Ascending aorta (tissue), 2 donors: ENCODE measurements around the gene LRP1-AS. TPM values are rescaled to one million over a fixed set of nuclear protein-coding genes. Genes with fewer than 3 reads are reported as not detected.
A peak's percentile ranks its signal among the peaks of the same experiment; 100 is the strongest.

Experiments used
- DNase-seq, 2 donors: peaks; one replicate each; pipeline ENCODE4 v3.0.0-alpha.2; 2019; ENCODE audit warnings: low spot score in 2 of 2
- H3K27ac ChIP-seq, 2 donors: fragments of 200-600 bp; sonication (generic); one replicate each; pipeline ENCODE4 v1.5.1; 2016 to 2017; ENCODE audit warnings: mild to moderate bottlenecking in 1 of 2
- H3K27me3 ChIP-seq: fragments of 200-600 bp; sonication (generic); one replicate; pipeline ENCODE4 v1.5.1; 2017
- H3K36me3 ChIP-seq, 2 donors: fragments of 200-600 bp; sonication (generic); one replicate each; pipeline ENCODE4 v1.5.1; 2016
- H3K4me1 ChIP-seq, 2 donors: fragments of 200-600 bp; sonication (generic); one replicate each; pipeline ENCODE4 v1.5.1; 2016 to 2017; ENCODE audit warnings: mild to moderate bottlenecking in 1 of 2
- H3K4me3 ChIP-seq, 2 donors: fragments of 200-600 bp; sonication (generic); one replicate each; pipeline ENCODE4 v1.5.1; 2016 to 2017; ENCODE audit warnings: mild to moderate bottlenecking in 1 of 2
- H3K9me3 ChIP-seq, 2 donors: fragments of 200-600 bp; sonication (generic); one replicate each; pipeline ENCODE4 v1.5.1; 2016
- intact Hi-C: fragments of 100-400 bp; cut with DNase I; formaldehyde crosslinking; loops from one replicate; pipeline ENCODE4 v1.15.1; 2023
- total RNA-seq: library from RNA; depleted of rRNA; stranded (reverse); fragments of >200 nt; gene quantifications from one replicate; pipeline ENCODE4 v1.1.0, GENCODE V29; 2016
- TF ChIP-seq, protein P1 (sequence below), 3 experiments: fragments of 200-600 bp in 2 of 3; fragments of 450-650 bp in 1 of 3; sonication (generic) in 2 of 3; IDR thresholded peaks; one replicate each; pipeline ENCODE4 v1.5.1; 2016 to 2019; ENCODE audit warnings: antibody characterized with exemption in 3 of 3, mild to moderate bottlenecking in 1 of 3, moderate library complexity in 1 of 3

Gene LRP1-AS
- total RNA-seq, 1 donor from 2014 or later, result not detected

GRCh38 chr12:57182918-57183575 is 35.6 kb upstream of the LRP1-AS start:
- Histone ChIP-seq H3K27me3 (no peaks in the 10 kb centered on the region), H3K4me1 (no peaks in the 10 kb centered on the region), H3K36me3 (peaks cover 90 to 91% of the 10 kb centered on the region in 2 donors), H3K4me3 (no peak overlapping the region), H3K9me3 (no peaks in the 10 kb centered on the region), H3K27ac (no peak overlapping the region)
- intact Hi-C loops, result loop anchor here (2.0 kb wide), 1 partner anchor 114 kb away; no protein-coding TSS in a partner anchor
- DNase-seq, result peak in 1 of 2 donors; percentile 82
- TF ChIP-seq, protein P1, sequence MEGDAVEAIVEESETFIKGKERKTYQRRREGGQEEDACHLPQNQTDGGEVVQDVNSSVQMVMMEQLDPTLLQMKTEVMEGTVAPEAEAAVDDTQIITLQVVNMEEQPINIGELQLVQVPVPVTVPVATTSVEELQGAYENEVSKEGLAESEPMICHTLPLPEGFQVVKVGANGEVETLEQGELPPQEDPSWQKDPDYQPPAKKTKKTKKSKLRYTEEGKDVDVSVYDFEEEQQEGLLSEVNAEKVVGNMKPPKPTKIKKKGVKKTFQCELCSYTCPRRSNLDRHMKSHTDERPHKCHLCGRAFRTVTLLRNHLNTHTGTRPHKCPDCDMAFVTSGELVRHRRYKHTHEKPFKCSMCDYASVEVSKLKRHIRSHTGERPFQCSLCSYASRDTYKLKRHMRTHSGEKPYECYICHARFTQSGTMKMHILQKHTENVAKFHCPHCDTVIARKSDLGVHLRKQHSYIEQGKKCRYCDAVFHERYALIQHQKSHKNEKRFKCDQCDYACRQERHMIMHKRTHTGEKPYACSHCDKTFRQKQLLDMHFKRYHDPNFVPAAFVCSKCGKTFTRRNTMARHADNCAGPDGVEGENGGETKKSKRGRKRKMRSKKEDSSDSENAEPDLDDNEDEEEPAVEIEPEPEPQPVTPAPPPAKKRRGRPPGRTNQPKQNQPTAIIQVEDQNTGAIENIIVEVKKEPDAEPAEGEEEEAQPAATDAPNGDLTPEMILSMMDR (IDR thresholded peaks at IDR 0.05), result peak; percentile 86 to 91 (median 88)

GRCh38 chr12:57181561-57182155 is 34.2 kb upstream of the LRP1-AS start:
- TF ChIP-seq, protein P1 (IDR thresholded peaks at IDR 0.05), result no peak
- Histone ChIP-seq H3K4me1 (no peaks in the 10 kb centered on the region), H3K36me3 (peaks cover 90 to 91% of the 10 kb centered on the region in 2 donors), H3K27me3 (no peaks in the 10 kb centered on the region), H3K9me3 (no peaks in the 10 kb centered on the region), H3K27ac (no peak overlapping the region), H3K4me3 (no peak overlapping the region)
- intact Hi-C loops, result loop anchor here (2.0 kb wide), 1 partner anchor 113 kb away; no protein-coding TSS in a partner anchor
- DNase-seq, result no peak

DNA sequence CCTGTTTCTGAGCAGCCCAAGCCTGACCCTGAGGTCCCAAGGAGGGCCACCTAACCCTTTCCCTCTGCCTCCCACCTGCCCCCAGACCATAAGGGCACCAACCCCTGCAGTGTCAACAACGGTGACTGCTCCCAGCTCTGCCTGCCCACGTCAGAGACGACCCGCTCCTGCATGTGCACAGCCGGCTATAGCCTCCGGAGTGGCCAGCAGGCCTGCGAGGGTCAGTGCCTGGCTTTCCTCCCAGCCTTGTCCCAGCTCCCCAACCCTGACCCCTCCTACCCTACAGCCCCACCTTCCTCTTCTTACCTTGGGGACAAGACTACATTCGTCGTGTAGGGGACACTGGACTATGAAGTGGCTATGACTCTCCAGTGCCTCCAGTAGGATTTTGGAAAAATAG is 33.7 kb upstream of the LRP1-AS start:
- no peak overlapping the region for H3K27ac ChIP-seq
- no peak overlapping the region for H3K4me3 ChIP-seq
- DNase-seq, result no peak
- H3K36me3 ChIP-seq, result peaks cover 90 to 91% of the 10 kb centered on the region in 2 donors
- H3K27me3 ChIP-seq, result no peaks in the 10 kb centered on the region
- TF ChIP-seq, protein P1 (IDR thresholded peaks at IDR 0.05), result no peak
- H3K4me1 ChIP-seq, result no peaks in the 10 kb centered on the region
- H3K9me3 ChIP-seq, result no peaks in the 10 kb centered on the region
- intact Hi-C loops, result no loop called here

DNA sequence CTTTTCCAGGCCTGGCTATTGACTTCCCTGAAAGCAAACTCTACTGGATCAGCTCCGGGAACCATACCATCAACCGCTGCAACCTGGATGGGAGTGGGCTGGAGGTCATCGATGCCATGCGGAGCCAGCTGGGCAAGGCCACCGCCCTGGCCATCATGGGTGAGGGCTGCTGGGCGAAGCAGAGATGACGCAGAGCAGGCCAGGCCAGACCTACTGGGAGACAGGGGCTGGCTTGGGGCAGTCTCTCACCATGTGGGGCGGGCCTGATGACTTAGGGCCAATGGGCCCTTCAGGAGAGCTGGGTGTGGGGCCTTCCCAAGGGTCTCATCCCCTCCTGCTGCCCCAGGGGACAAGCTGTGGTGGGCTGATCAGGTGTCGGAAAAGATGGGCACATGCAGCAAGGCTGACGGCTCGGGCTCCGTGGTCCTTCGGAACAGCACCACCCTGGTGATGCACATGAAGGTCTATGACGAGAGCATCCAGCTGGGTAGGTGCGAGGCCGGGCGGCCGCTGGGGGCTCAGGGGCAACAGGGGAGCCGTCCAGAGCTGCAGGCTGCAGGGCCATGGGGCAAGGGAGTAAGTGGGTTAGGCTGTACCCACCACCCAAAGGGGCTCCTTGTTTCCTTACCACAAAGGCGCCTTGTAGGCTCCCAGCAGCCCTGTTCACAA is 33.0 kb upstream of the LRP1-AS start:
- H3K27ac ChIP-seq, result peak overlapping the region in 1 of 2 donors; percentile 4
- no peak for DNase-seq
- peaks cover 87 to 88% of the 10 kb centered on the region in 2 donors for H3K36me3 ChIP-seq
- intact Hi-C loops, result no loop called here
- H3K9me3 ChIP-seq, result no peaks in the 10 kb centered on the region
- H3K4me3 ChIP-seq, result no peak overlapping the region
- TF ChIP-seq, protein P1 (IDR thresholded peaks at IDR 0.05), result no peak
- no peaks in the 10 kb centered on the region for H3K27me3 ChIP-seq
- H3K4me1 ChIP-seq, result no peaks in the 10 kb centered on the region

DNA sequence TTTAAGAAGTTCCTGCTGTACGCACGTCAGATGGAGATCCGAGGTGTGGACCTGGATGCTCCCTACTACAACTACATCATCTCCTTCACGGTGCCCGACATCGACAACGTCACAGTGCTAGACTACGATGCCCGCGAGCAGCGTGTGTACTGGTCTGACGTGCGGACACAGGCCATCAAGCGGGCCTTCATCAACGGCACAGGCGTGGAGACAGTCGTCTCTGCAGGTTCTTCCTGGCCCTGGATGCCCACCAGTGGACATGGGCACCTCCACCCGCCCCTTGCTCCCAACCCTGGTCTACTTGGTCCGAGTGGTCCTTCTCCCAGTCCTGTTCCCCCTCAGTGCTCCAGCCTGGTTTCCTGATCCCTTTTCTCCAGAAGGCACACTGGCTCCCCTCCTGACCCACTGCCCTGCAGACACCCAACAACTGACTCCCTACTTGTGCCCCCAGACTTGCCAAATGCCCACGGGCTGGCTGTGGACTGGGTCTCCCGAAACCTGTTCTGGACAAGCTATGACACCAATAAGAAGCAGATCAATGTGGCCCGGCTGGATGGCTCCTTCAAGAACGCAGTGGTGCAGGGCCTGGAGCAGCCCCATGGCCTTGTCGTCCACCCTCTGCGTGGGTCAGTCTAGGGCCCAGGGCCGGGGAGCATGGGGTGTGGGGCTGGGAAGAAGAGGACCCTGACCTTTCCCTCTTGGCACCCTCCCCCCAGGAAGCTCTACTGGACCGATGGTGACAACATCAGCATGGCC is 32.1 kb upstream of the LRP1-AS start:
- DNase-seq, result no peak
- Histone ChIP-seq H3K27ac (peak overlapping the region in 1 of 2 donors; percentile 4), H3K9me3 (no peaks in the 10 kb centered on the region), H3K4me3 (no peak overlapping the region), H3K4me1 (no peaks in the 10 kb centered on the region), H3K27me3 (no peaks in the 10 kb centered on the region), H3K36me3 (peaks cover 84 to 88% of the 10 kb centered on the region in 2 donors)
- intact Hi-C loops, result no loop called here
- TF ChIP-seq, protein P1 (IDR thresholded peaks at IDR 0.05), result no peak
